NOMO-1 treated with DMSO at 0.1 percent for 48 hours (cell line): ENCODE results near the gene HDDC2.

ENCODE experiments used
- DNase-seq: peaks from one replicate; lab custom pipeline; 2025; ENCODE audit not compliant: unreplicated experiment; lab: John Stamatoyannopoulos, UW

Gene HDDC2

GRCh38 chr6:125271486-125272159 lies 30.1 kb downstream of the HDDC2 start:
- no peak for DNase-seq

GRCh38 chr6:125270380-125270779 lies 31.4 kb downstream of the HDDC2 start:
- DNase-seq, result no peak

GRCh38 chr6:125269328-125269985 lies 32.3 kb downstream of the HDDC2 start:
- DNase-seq, result no peak

GRCh38 chr6:125268765-125269164 lies 33.0 kb downstream of the HDDC2 start:
- no peak for DNase-seq

GRCh38 chr6:125267806-125268523 lies 33.8 kb downstream of the HDDC2 start:
- DNase-seq, result no peak

GRCh38 chr6:125264476-125264875 lies 37.3 kb downstream of the HDDC2 start:
- no peak for DNase-seq

- DNase-seq, result peak; percentile 2
Measured at GRCh38 chr6:125262016-125263013, 39.5 kb downstream of the HDDC2 start.

GRCh38 chr6:125259354-125259736 lies 42.4 kb downstream of the HDDC2 start:
- peak; percentile 10 for DNase-seq

- peak; percentile 77 for DNase-seq
Measured at GRCh38 chr6:125258651-125259353, 43.0 kb downstream of the HDDC2 start.

GRCh38 chr6:125257351-125257750 lies 44.4 kb downstream of the HDDC2 start:
- DNase-seq, result no peak

- no peak for DNase-seq
Measured at GRCh38 chr6:125255201-125255600, 46.6 kb downstream of the HDDC2 start.

- no peak for DNase-seq
Measured at GRCh38 chr6:125254321-125254720, 47.4 kb downstream of the HDDC2 start.

GRCh38 chr6:125253881-125254280 lies 47.9 kb downstream of the HDDC2 start:
- DNase-seq, result no peak

- no peak for DNase-seq
Measured at GRCh38 chr6:125252891-125253290, 48.9 kb downstream of the HDDC2 start.

- no peak for DNase-seq
Measured at GRCh38 chr6:125251516-125252220, 50.1 kb downstream of the HDDC2 start.

- DNase-seq, result no peak
Measured at GRCh38 chr6:125250511-125250910, 51.3 kb downstream of the HDDC2 start.

GRCh38 chr6:125248136-125248535 lies 53.6 kb downstream of the HDDC2 start:
- DNase-seq, result no peak

- no peak for DNase-seq
Measured at GRCh38 chr6:125246566-125246965, 55.2 kb downstream of the HDDC2 start.

- DNase-seq, result no peak
Measured at GRCh38 chr6:125245523-125246264, 56.1 kb downstream of the HDDC2 start.
